PC-3 (cell line): Measurements from ENCODE around the gene AK1. TPM values are rescaled to one million over a fixed set of nuclear protein-coding genes. Genes with fewer than 3 reads are reported as not detected.

Experiments
- ATAC-seq: fragments of 200-7000 bp; cut with Tn5 transposase; 2 replicates; pipeline ENCODE4 v1.9.1; 2020; ENCODE audit warnings: mild to moderate bottlenecking, moderate library complexity
- BruUV-seq: library from RNA; stranded (reverse); fragments of 400-500 nt; replicated peaks from 2 replicates; lab custom pipeline; 2021; lab: Mats Ljungman, UMichigan
- CTCF ChIA-PET: fragments of 300-600 bp; sonication (Branson Sonifier 250); formaldehyde crosslinking; loops from one replicate; lab custom pipeline; 2022; ENCODE audit warnings: antibody characterized with exemption; lab: Charles Lee
- POLR2A ChIA-PET: fragments of 300-600 bp; sonication (Branson Sonifier 250); formaldehyde crosslinking; loops from one replicate; lab custom pipeline; 2022; ENCODE audit warnings: antibody characterized with exemption; ENCODE audit not compliant: unreplicated experiment; lab: Charles Lee
- DNase-seq: peaks from one replicate; pipeline ENCODE4 v3.0.0-alpha.2; 2015
- H2AFZ ChIP-seq: fragments of 300-600 bp; sonication (generic); 2 replicates; pipeline ENCODE4 v1.6.0; 2016; ENCODE audit warnings: antibody characterized with exemption, low read length
- H3F3A ChIP-seq: fragments of 300-600 bp; sonication (generic); one replicate; pipeline ENCODE4 v1.6.0; 2017; ENCODE audit warnings: antibody characterized with exemption, low read length, control low read depth, mild to moderate bottlenecking; ENCODE audit not compliant: unreplicated experiment
- H3K27ac ChIP-seq: fragments of 300-600 bp; sonication (generic); 2 replicates; pipeline ENCODE4 v1.5.1; 2016; ENCODE audit warnings: mild to moderate bottlenecking, low read length
- H3K27me3 ChIP-seq: fragments of 300-600 bp; sonication (generic); 2 replicates; pipeline ENCODE4 v1.6.1; 2016; ENCODE audit warnings: low read length, mixed read lengths
- H3K36me3 ChIP-seq: fragments of 300-600 bp; sonication (generic); 2 replicates; pipeline ENCODE4 v1.6.1; 2016; ENCODE audit warnings: low read depth, mixed run types, low read length, mixed read lengths
- H3K4me1 ChIP-seq: fragments of 300-600 bp; sonication (generic); 2 replicates; pipeline ENCODE4 v1.5.1; 2016; ENCODE audit warnings: low read length; ENCODE audit not compliant: insufficient read depth
- H3K4me2 ChIP-seq: fragments of 300-600 bp; sonication (generic); 2 replicates; pipeline ENCODE4 v1.6.0; 2016; ENCODE audit warnings: low read length
- H3K4me3 ChIP-seq: fragments of 300-600 bp; sonication (generic); 2 replicates; pipeline ENCODE4 v1.5.1; 2016; ENCODE audit warnings: mild to moderate bottlenecking, low read length, mixed read lengths
- H3K79me2 ChIP-seq: fragments of 300-600 bp; sonication (generic); 2 replicates; pipeline ENCODE4 v1.6.1; 2017; ENCODE audit warnings: low read length, mixed read lengths
- H3K9ac ChIP-seq: fragments of 300-600 bp; sonication (generic); 2 replicates; pipeline ENCODE4 v1.6.0; 2016; ENCODE audit warnings: mild to moderate bottlenecking, low read length
- H3K9me2 ChIP-seq: fragments of 300-600 bp; sonication (generic); replicated peaks from 2 replicates; pipeline ENCODE4 v1.6.1; 2016; ENCODE audit warnings: mixed run types, low read length, mixed read lengths
- H3K9me3 ChIP-seq: fragments of 300-600 bp; sonication (generic); 2 replicates; pipeline ENCODE4 v1.6.1; 2016; ENCODE audit warnings: low read length, mixed read lengths
- H4K20me1 ChIP-seq: fragments of 300-600 bp; sonication (generic); 2 replicates; pipeline ENCODE4 v1.6.1; 2016; ENCODE audit warnings: low read length, mixed read lengths
- CTCF ChIP-seq: fragments of 300-600 bp; sonication (generic); conservative IDR thresholded peaks from 2 replicates; pipeline ENCODE4 v1.5.1; 2017; ENCODE audit warnings: antibody characterized with exemption, low read depth, mild to moderate bottlenecking, low read length
- EZH2 ChIP-seq: fragments of 300-600 bp; sonication (generic); IDR thresholded peaks from one replicate; pipeline ENCODE4 v1.6.1; 2017; ENCODE audit warnings: antibody characterized with exemption, mild to moderate bottlenecking, low read length; ENCODE audit not compliant: unreplicated experiment
- EZH2phosphoT487 ChIP-seq: fragments of 300-600 bp; sonication (generic); IDR thresholded peaks from 2 replicates; pipeline ENCODE4 v1.6.1; 2018; ENCODE audit warnings: mild to moderate bottlenecking, antibody characterized with exemption, low read length, borderline replicate concordance
- intact Hi-C: fragments of 100-400 bp; cut with micrococcal nuclease; formaldehyde crosslinking; loops from 2 replicates; pipeline ENCODE4 v1.9.0; 2023
- total RNA-seq: library from RNA; depleted of rRNA; stranded (reverse); fragments of >200 nt; gene quantifications from 2 replicates; pipeline ENCODE4 v1.2.3, GENCODE V29; 2014

AK1 gene
- total RNA-seq, 1 experiment from 2014 or later: 79.1 TPM

DNA sequence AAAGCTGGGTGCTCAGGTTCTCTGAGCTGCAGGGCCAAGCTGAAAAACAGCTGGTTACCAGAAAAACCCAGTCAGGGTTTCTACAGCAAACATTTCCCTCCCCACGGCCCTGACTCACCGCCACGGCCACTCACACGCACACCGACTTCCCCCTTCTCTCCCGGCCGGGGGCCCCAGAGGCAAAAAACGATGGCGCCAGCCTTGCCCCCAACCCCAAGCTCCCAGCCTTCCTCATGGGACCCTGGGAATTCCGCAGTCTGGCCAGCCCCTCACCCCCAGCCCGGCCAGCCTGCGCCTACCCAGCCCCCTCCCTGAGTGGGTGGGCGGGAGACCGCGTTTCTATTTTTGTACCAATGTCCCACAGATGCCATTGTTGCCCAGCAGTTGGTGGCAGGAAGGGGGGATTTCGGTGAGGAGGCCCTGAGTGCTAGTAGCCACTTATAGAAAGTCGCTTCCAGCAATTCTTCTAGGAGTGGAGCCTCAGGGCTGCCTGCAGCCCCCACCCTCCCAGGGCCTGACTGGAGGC, 41.4 kb downstream of the AK1 start:
- DNase-seq (no peak), ATAC-seq (no peak)
- H3K9me3 ChIP-seq: no peaks in the 10 kb centered on the region
- no peaks in the 10 kb centered on the region for H3K79me2 ChIP-seq
- no peak for TF ChIP-seq CTCF
- TF ChIP-seq EZH2phosphoT487: no peak
- TF ChIP-seq EZH2: no peak
- H3K4me3 ChIP-seq: no peak overlapping the region
- H3K4me2 ChIP-seq: no peak overlapping the region
- ChIA-PET CTCF (no interaction called here), POLR2A (no interaction called here)
- no peaks in the 10 kb centered on the region for H4K20me1 ChIP-seq
- H3K9ac ChIP-seq: no peak overlapping the region
- no peak overlapping the region for H2AFZ ChIP-seq
- no peaks in the 10 kb centered on the region for H3K27me3 ChIP-seq
- H3K9me2 ChIP-seq: no peaks in the 10 kb centered on the region
- intact Hi-C loops: no loop called here
- no peaks in the 10 kb centered on the region for H3K36me3 ChIP-seq
- H3K27ac ChIP-seq: no peak overlapping the region
- BruUV-seq: no TSS peak
- no peaks in the 10 kb centered on the region for H3F3A ChIP-seq
- peaks cover 16% of the 10 kb centered on the region for H3K4me1 ChIP-seq

GRCh38 chr9:127833555-127833954, 43.9 kb downstream of the AK1 start:
- Histone ChIP-seq H3K9me2 (no peaks in the 10 kb centered on the region), H3K9me3 (no peaks in the 10 kb centered on the region), H3K27ac (no peak overlapping the region), H3K4me1 (peaks cover 9% of the 10 kb centered on the region), H3K36me3 (no peaks in the 10 kb centered on the region), H3F3A (no peaks in the 10 kb centered on the region), H3K79me2 (no peaks in the 10 kb centered on the region), H3K4me2 (no peak overlapping the region), H3K4me3 (no peak overlapping the region), H3K27me3 (no peaks in the 10 kb centered on the region), H3K9ac (no peak overlapping the region), H2AFZ (no peak overlapping the region), H4K20me1 (no peaks in the 10 kb centered on the region)
- TF ChIP-seq EZH2 (no peak), CTCF (no peak), EZH2phosphoT487 (no peak)
- ChIA-PET POLR2A (no interaction called here), CTCF (no interaction called here)
- DNase-seq (no peak), ATAC-seq (no peak)
- BruUV-seq: no TSS peak
- intact Hi-C loops: no loop called here

- no peak for ATAC-seq
- ChIA-PET POLR2A (no interaction called here), CTCF (no interaction called here)
- Histone ChIP-seq H2AFZ (no peak overlapping the region), H3K4me2 (no peak overlapping the region), H3K9ac (no peak overlapping the region), H3K9me2 (no peaks in the 10 kb centered on the region), H3K36me3 (no peaks in the 10 kb centered on the region), H3K79me2 (no peaks in the 10 kb centered on the region), H3K9me3 (no peaks in the 10 kb centered on the region), H3K27ac (no peak overlapping the region), H4K20me1 (no peaks in the 10 kb centered on the region), H3K4me1 (0 out of 2 replicates have a peak, but pooled peaks cover 3% of the 10 kb centered on the region), H3F3A (no peaks in the 10 kb centered on the region), H3K27me3 (no peaks in the 10 kb centered on the region), H3K4me3 (no peak overlapping the region)
- intact Hi-C loops: no loop called here
- no TSS peak for BruUV-seq
- DNase-seq: no peak
- TF ChIP-seq EZH2phosphoT487 (no peak), CTCF (no peak), EZH2 (no peak)
These were observed 45.2 kb downstream of the AK1 start for GRCh38 chr9:127832248-127832647.
